HEK293 (cell line): Measurements from ENCODE around the gene ENO4.

Experiments used
- CTCF ChIA-PET: fragments of 350-600 bp; formaldehyde crosslinking; extraction: SDS; loops from one replicate; lab custom pipeline; 2021; ENCODE audit warnings: antibody characterized with exemption; lab: Yijun Ruan, JAX
- POLR2A ChIA-PET: fragments of 300-600 bp; formaldehyde crosslinking; extraction: SDS; loops from one replicate; lab custom pipeline; 2020; ENCODE audit warnings: antibody characterized with exemption, inconsistent platforms; lab: Yijun Ruan, JAX
- H3K27ac ChIP-seq: fragments of 200-500 bp; sonication (Bioruptor generic); 2 replicates; pipeline ENCODE4 v1.5.1; 2014; ENCODE audit warnings: low read depth, low read length, control low read depth, inconsistent platforms; ENCODE audit errors: extremely low read depth
- H3K36me3 ChIP-seq, 2 experiments: fragments of 200-500 bp in 1 of 2; sonication (Bioruptor generic) in 1 of 2; 1 replicate in 1 of 2; 2 replicates in 1 of 2; pipeline ENCODE4 v1.5.1; 2014 to 2017; ENCODE audit warnings: inconsistent platforms in 2 of 2, low read length in 2 of 2; ENCODE audit not compliant: control insufficient read depth in 2 of 2, insufficient read depth in 1 of 2
- H3K4me1 ChIP-seq: fragments of 200-500 bp; sonication (Bioruptor generic); 2 replicates; pipeline ENCODE4 v1.5.1; 2014; ENCODE audit warnings: mild to moderate bottlenecking, low read length, inconsistent platforms; ENCODE audit not compliant: control insufficient read depth, insufficient read depth
- H3K4me3 ChIP-seq: 2 replicates; pipeline ENCODE4 v1.5.1; 2011; ENCODE audit warnings: low read depth, mild to moderate bottlenecking, control low read depth, low read length, moderate library complexity
- H3K9me3 ChIP-seq: fragments of 200-500 bp; sonication (Bioruptor generic); 2 replicates; pipeline ENCODE4 v1.5.1; 2014; ENCODE audit warnings: low read depth, low read length, inconsistent platforms; ENCODE audit not compliant: control insufficient read depth, insufficient read depth
- EGR2 ChIP-seq: fragments of 450-650 bp; formaldehyde crosslinking; IDR thresholded peaks from 2 replicates; pipeline ENCODE4 v1.5.1; 2016; ENCODE audit warnings: low read depth, missing biosample characterization, missing genetic modification characterization
- GLIS2 ChIP-seq: fragments of 450-650 bp; formaldehyde crosslinking; IDR thresholded peaks from 2 replicates; pipeline ENCODE4 v1.5.1; 2016; ENCODE audit warnings: missing biosample characterization, missing genetic modification characterization
- HOXA7 ChIP-seq: sonication (generic); formaldehyde crosslinking; IDR thresholded peaks from 2 replicates; pipeline ENCODE4 v1.8.1; 2022; ENCODE audit warnings: missing genetic modification reagents, borderline replicate concordance
- MEIS1 ChIP-seq: sonication (generic); formaldehyde crosslinking; IDR thresholded peaks from 2 replicates; pipeline ENCODE4 v1.8.1; 2022; ENCODE audit warnings: missing genetic modification reagents, mild to moderate bottlenecking, borderline replicate concordance
- MZF1 ChIP-seq: fragments of 450-650 bp; formaldehyde crosslinking; IDR thresholded peaks from 2 replicates; pipeline ENCODE4 v1.5.1; 2017; ENCODE audit warnings: missing biosample characterization, missing genetic modification characterization, borderline replicate concordance
- OSR2 ChIP-seq: fragments of 450-650 bp; formaldehyde crosslinking; IDR thresholded peaks from 2 replicates; pipeline ENCODE4 v1.5.1; 2016; ENCODE audit warnings: missing biosample characterization, missing genetic modification characterization
- SP7 ChIP-seq: fragments of 450-650 bp; formaldehyde crosslinking; IDR thresholded peaks from 2 replicates; pipeline ENCODE4 v1.5.1; 2016; ENCODE audit warnings: missing biosample characterization, missing genetic modification characterization
- YY1 ChIP-seq: fragments of 450-650 bp; formaldehyde crosslinking; IDR thresholded peaks from 2 replicates; pipeline ENCODE4 v1.5.1; 2018; ENCODE audit warnings: missing biosample characterization, missing genetic modification characterization
- ZBTB1 ChIP-seq: fragments of 450-650 bp; formaldehyde crosslinking; IDR thresholded peaks from 2 replicates; pipeline ENCODE4 v1.5.1; 2016; ENCODE audit warnings: missing biosample characterization, missing genetic modification characterization
- ZBTB7A ChIP-seq: fragments of 450-650 bp; formaldehyde crosslinking; IDR thresholded peaks from 2 replicates; pipeline ENCODE4 v1.5.1; 2016; ENCODE audit warnings: low read depth, missing biosample characterization, missing genetic modification characterization
- ZFP3 ChIP-seq: fragments of 450-650 bp; formaldehyde crosslinking; IDR thresholded peaks from 2 replicates; pipeline ENCODE4 v1.5.1; 2016; ENCODE audit warnings: low read depth, missing biosample characterization, missing genetic modification characterization
- ZNF157 ChIP-seq: fragments of 450-650 bp; formaldehyde crosslinking; IDR thresholded peaks from 2 replicates; pipeline ENCODE4 v1.5.1; 2016; ENCODE audit warnings: missing biosample characterization, missing genetic modification characterization
- ZNF221 ChIP-seq: fragments of 450-650 bp; formaldehyde crosslinking; IDR thresholded peaks from 2 replicates; pipeline ENCODE4 v1.5.1; 2017; ENCODE audit warnings: missing biosample characterization, missing genetic modification characterization, borderline replicate concordance
- ZNF24 ChIP-seq: fragments of 450-650 bp; formaldehyde crosslinking; IDR thresholded peaks from 2 replicates; pipeline ENCODE4 v1.5.1; 2016; ENCODE audit warnings: missing biosample characterization, missing genetic modification characterization
- ZNF292 ChIP-seq: fragments of 450-650 bp; formaldehyde crosslinking; IDR thresholded peaks from 2 replicates; pipeline ENCODE4 v1.5.1; 2016; ENCODE audit warnings: low read depth, missing biosample characterization, missing genetic modification characterization, borderline replicate concordance
- ZNF324 ChIP-seq: fragments of 450-650 bp; formaldehyde crosslinking; IDR thresholded peaks from 2 replicates; pipeline ENCODE4 v1.5.1; 2016; ENCODE audit warnings: missing biosample characterization, missing genetic modification characterization
- ZNF335 ChIP-seq: fragments of 450-650 bp; formaldehyde crosslinking; conservative IDR thresholded peaks from 2 replicates; pipeline ENCODE4 v1.5.1; 2016; ENCODE audit warnings: missing biosample characterization, missing genetic modification characterization
- ZNF341 ChIP-seq: fragments of 450-650 bp; formaldehyde crosslinking; IDR thresholded peaks from 2 replicates; pipeline ENCODE4; 2016; ENCODE audit warnings: low read depth, missing biosample characterization, missing genetic modification characterization
- ZNF426 ChIP-seq: fragments of 450-650 bp; formaldehyde crosslinking; IDR thresholded peaks from 2 replicates; pipeline ENCODE4 v1.5.1; 2017; ENCODE audit warnings: missing biosample characterization, missing genetic modification characterization, mild to moderate bottlenecking, inconsistent platforms, moderate library complexity
- ZNF48 ChIP-seq: fragments of 450-650 bp; formaldehyde crosslinking; IDR thresholded peaks from 2 replicates; pipeline ENCODE4 v1.5.1; 2016; ENCODE audit warnings: missing biosample characterization, missing genetic modification characterization
- ZNF596 ChIP-seq: fragments of 450-650 bp; IDR thresholded peaks from 2 replicates; pipeline ENCODE4 v1.5.0; 2018; ENCODE audit warnings: missing biosample characterization, mild to moderate bottlenecking, missing genetic modification characterization, moderate library complexity
- ZNF610 ChIP-seq: fragments of 450-650 bp; formaldehyde crosslinking; IDR thresholded peaks from 2 replicates; pipeline ENCODE4 v1.5.1; 2016; ENCODE audit warnings: missing biosample characterization, missing genetic modification characterization, borderline replicate concordance
- ZNF658 ChIP-seq: fragments of 450-650 bp; formaldehyde crosslinking; IDR thresholded peaks from 2 replicates; pipeline ENCODE4; 2016; ENCODE audit warnings: missing biosample characterization, missing genetic modification characterization
- ZNF837 ChIP-seq: fragments of 450-650 bp; formaldehyde crosslinking; IDR thresholded peaks from 2 replicates; pipeline ENCODE4 v1.5.1; 2016; ENCODE audit warnings: missing biosample characterization, missing genetic modification characterization
- ZSCAN23 ChIP-seq: fragments of 450-650 bp; formaldehyde crosslinking; IDR thresholded peaks from 2 replicates; pipeline ENCODE4 v1.5.1; 2016; ENCODE audit warnings: missing biosample characterization, missing genetic modification characterization
- TF ChIP-seq, protein P1 (sequence below): fragments of 450-650 bp; formaldehyde crosslinking; IDR thresholded peaks from 2 replicates; pipeline ENCODE4 v1.5.1; 2016; ENCODE audit warnings: missing biosample characterization, missing genetic modification characterization, borderline replicate concordance
- TF ChIP-seq, protein P2 (sequence below): fragments of 450-650 bp; formaldehyde crosslinking; IDR thresholded peaks from 2 replicates; pipeline ENCODE4 v1.5.1; 2016; ENCODE audit warnings: missing biosample characterization, missing genetic modification characterization
- TF ChIP-seq, protein P3 (sequence below): fragments of 450-650 bp; IDR thresholded peaks from 2 replicates; pipeline ENCODE4 v1.5.1; 2018; ENCODE audit warnings: missing biosample characterization, mild to moderate bottlenecking, missing genetic modification characterization
- TF ChIP-seq, protein P4 (sequence below): fragments of 450-650 bp; formaldehyde crosslinking; IDR thresholded peaks from 2 replicates; pipeline ENCODE4 v1.5.1; 2017; ENCODE audit warnings: missing biosample characterization, missing genetic modification characterization
- TF ChIP-seq, protein P5 (sequence below): fragments of 450-650 bp; formaldehyde crosslinking; IDR thresholded peaks from 2 replicates; pipeline ENCODE4 v1.5.1; 2017; ENCODE audit warnings: missing biosample characterization, missing genetic modification characterization

ENO4 gene

DNA sequence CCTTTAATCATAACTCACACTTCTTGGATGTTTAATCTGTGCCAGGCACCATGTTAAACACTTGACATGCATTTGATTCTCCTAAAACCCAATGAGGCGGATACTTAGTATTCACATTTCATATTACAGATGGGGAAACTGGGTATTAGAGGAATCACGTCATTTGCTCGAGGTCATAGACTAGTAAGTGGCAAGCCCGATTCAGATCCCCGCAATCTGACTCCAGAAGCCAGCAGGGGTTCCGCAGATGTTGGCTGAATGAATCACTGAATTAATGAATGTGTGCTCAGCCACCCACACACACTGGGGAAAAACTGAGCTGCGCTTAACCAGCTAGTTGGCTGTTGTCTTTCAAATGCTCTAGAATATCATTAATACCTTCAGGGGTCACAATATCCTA lies 22.5 kb upstream of the ENO4 start:
- Histone ChIP-seq H3K4me1 (peaks cover 9% of the 10 kb centered on the region), H3K36me3 (no peaks in the 10 kb centered on the region), H3K4me3 (no peak overlapping the region), H3K9me3 (no peaks in the 10 kb centered on the region), H3K27ac (no peak overlapping the region)
- ChIA-PET POLR2A (no interaction called here), CTCF (interaction anchor here (1.3 to 2.2 kb wide), 2 partner anchors 339 to 341 kb away, joined by 3 to 5 read pairs; no protein-coding TSS in a partner anchor)
- TF ChIP-seq EGR2 (tag by site-specific recombination) (peak; percentile 19; the same call in 1 of the 2 replicates), HOXA7 (no peak), ZBTB1 (peak; percentile 81), ZNF837 (no peak), ZNF221 (no peak), ZSCAN23 (tag by site-specific recombination) (no peak), ZNF341 (tag by site-specific recombination) (no peak), ZNF426 (tag by site-specific recombination) (no peak), ZBTB7A (tag by site-specific recombination) (no peak), ZNF48 (no peak), ZNF157 (tag by site-specific recombination) (no peak), ZNF324 (tag by site-specific recombination) (0 out of 2 replicates have a peak, but pooled peaks have one; percentile 53), YY1 (tag by site-specific recombination) (no peak), GLIS2 (tag by site-specific recombination) (no peak), ZNF658 (tag by site-specific recombination) (no peak), ZFP3 (no peak), OSR2 (tag by site-specific recombination) (peak; percentile 69), SP7 (tag by site-specific recombination) (peak; percentile 99), MEIS1 (CRISPR knock-in tag) (no peak), ZNF24 (peak; percentile 100), ZNF335 (tag by site-specific recombination) (peak; percentile 15; the same call in 1 of the 2 replicates), ZNF292 (tag by site-specific recombination) (no peak), ZNF610 (tag by site-specific recombination) (no peak), ZNF596 (tag by site-specific recombination) (no peak), MZF1 (peak; percentile 84; the same call in 1 of the 2 replicates)
- TF ChIP-seq, protein P1, sequence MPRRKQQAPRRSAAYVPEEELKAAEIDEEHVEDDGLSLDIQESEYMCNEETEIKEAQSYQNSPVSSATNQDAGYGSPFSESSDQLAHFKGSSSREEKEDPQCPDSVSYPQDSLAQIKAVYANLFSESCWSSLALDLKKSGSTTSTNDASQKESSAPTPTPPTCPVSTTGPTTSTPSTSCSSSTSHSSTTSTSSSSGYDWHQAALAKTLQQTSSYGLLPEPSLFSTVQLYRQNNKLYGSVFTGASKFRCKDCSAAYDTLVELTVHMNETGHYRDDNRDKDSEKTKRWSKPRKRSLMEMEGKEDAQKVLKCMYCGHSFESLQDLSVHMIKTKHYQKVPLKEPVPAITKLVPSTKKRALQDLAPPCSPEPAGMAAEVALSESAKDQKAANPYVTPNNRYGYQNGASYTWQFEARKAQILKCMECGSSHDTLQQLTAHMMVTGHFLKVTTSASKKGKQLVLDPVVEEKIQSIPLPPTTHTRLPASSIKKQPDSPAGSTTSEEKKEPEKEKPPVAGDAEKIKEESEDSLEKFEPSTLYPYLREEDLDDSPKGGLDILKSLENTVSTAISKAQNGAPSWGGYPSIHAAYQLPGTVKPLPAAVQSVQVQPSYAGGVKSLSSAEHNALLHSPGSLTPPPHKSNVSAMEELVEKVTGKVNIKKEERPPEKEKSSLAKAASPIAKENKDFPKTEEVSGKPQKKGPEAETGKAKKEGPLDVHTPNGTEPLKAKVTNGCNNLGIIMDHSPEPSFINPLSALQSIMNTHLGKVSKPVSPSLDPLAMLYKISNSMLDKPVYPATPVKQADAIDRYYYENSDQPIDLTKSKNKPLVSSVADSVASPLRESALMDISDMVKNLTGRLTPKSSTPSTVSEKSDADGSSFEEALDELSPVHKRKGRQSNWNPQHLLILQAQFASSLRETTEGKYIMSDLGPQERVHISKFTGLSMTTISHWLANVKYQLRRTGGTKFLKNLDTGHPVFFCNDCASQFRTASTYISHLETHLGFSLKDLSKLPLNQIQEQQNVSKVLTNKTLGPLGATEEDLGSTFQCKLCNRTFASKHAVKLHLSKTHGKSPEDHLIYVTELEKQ (tag by site-specific recombination), result peak; percentile 80
- TF ChIP-seq, protein P2, sequence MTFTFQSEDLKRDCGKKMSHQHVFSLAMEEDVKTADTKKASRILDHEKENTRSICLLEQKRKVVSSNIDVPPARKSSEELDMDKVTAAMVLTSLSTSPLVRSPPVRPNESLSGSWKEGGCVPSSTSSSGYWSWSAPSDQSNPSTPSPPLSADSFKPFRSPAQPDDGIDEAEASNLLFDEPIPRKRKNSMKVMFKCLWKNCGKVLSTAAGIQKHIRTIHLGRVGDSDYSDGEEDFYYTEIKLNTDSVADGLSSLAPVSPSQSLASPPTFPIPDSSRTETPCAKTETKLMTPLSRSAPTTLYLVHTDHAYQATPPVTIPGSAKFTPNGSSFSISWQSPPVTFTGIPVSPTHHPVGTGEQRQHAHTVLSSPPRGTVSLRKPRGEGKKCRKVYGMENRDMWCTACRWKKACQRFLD, result no peak
- TF ChIP-seq, protein P3, sequence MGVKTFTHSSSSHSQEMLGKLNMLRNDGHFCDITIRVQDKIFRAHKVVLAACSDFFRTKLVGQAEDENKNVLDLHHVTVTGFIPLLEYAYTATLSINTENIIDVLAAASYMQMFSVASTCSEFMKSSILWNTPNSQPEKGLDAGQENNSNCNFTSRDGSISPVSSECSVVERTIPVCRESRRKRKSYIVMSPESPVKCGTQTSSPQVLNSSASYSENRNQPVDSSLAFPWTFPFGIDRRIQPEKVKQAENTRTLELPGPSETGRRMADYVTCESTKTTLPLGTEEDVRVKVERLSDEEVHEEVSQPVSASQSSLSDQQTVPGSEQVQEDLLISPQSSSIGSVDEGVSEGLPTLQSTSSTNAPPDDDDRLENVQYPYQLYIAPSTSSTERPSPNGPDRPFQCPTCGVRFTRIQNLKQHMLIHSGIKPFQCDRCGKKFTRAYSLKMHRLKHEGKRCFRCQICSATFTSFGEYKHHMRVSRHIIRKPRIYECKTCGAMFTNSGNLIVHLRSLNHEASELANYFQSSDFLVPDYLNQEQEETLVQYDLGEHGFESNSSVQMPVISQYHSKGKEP (tag by site-specific recombination), result peak; percentile 27; the same call in 1 of the 2 replicates
- TF ChIP-seq, protein P4, sequence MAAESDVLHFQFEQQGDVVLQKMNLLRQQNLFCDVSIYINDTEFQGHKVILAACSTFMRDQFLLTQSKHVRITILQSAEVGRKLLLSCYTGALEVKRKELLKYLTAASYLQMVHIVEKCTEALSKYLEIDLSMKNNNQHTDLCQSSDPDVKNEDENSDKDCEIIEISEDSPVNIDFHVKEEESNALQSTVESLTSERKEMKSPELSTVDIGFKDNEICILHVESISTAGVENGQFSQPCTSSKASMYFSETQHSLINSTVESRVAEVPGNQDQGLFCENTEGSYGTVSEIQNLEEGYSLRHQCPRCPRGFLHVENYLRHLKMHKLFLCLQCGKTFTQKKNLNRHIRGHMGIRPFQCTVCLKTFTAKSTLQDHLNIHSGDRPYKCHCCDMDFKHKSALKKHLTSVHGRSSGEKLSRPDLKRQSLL (tag by site-specific recombination), result peak; percentile 51; the same call in 1 of the 2 replicates
- TF ChIP-seq, protein P5, sequence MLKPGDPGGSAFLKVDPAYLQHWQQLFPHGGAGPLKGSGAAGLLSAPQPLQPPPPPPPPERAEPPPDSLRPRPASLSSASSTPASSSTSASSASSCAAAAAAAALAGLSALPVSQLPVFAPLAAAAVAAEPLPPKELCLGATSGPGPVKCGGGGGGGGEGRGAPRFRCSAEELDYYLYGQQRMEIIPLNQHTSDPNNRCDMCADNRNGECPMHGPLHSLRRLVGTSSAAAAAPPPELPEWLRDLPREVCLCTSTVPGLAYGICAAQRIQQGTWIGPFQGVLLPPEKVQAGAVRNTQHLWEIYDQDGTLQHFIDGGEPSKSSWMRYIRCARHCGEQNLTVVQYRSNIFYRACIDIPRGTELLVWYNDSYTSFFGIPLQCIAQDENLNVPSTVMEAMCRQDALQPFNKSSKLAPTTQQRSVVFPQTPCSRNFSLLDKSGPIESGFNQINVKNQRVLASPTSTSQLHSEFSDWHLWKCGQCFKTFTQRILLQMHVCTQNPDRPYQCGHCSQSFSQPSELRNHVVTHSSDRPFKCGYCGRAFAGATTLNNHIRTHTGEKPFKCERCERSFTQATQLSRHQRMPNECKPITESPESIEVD (tag by site-specific recombination), result peak; percentile 75
